Measurements from ENCODE around the gene NAT16. TPM values are rescaled to one million over a fixed set of nuclear protein-coding genes. Genes with fewer than 3 reads are reported as not detected.

Gene NAT16
- total and polyA plus RNA-seq, 9 of the 15 experiments (the other 6 are each of a cell fraction or from before 2014, with no cell fraction given): 0.04 TPM; not detected in 8

DNA sequence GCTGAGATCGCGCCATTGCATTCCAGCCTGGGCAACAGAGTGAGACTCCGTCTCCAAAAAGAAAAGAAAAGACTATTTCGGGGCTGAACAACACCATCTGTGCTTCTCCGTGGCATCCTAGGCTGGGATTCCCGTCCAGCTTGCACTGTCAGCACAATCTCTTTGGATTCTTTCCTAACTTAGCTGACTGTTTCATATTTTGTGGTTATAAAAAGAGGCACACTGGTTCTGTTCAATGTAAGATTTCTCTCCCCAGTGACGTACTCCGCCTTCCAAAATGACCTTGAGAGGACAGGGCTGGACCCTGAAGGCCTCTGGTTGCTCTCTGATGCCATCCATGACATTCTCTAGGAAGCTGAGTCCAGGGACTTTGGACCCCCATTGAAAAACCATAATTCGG lies 46.6 kb upstream of the NAT16 start:
- H3K27me3 ChIP-seq (ENCODE audit: control insufficient read depth in 2 of 2, insufficient read depth in 2 of 2, low read length in 2 of 2): no peaks in the 10 kb centered on the region
- H3K36me3 ChIP-seq (ENCODE audit: control insufficient read depth, insufficient read depth, low read length): peaks cover 45% of the 10 kb centered on the region; the same call in 2 of the 3 replicates
- POLR2A ChIA-PET: interaction anchor here (4.8 kb wide), 1 partner anchor 9 kb away, joined by 19 read pairs; the partner anchor contains the start of genes PLOD3 and ZNHIT1
- no peak overlapping the region for H3K4me2 ChIP-seq (ENCODE audit: insufficient read depth, low read length)
- CTCF ChIA-PET (ENCODE audit: low intra/inter-chr PET ratio): no interaction called here
- in situ Hi-C loops (cut with MboI): no loop called here
- H3K27ac ChIP-seq (ENCODE audit: extremely low read depth, low read depth, low read length): no peak overlapping the region
- H3K4me1 ChIP-seq (replicated peaks in 1 of 2; ENCODE audit: control insufficient read depth in 2 of 2, insufficient read depth in 2 of 2, low read length in 2 of 2): peaks cover 3 to 16% of the 10 kb centered on the region in 2 experiments; a peak in 4 of 5 replicates
- no peaks in the 10 kb centered on the region for H3K9me3 ChIP-seq (replicated peaks; ENCODE audit: control insufficient read depth, insufficient read depth, low read depth, low read length)
- intact Hi-C loops (cut with micrococcal nuclease): no loop called here
- H3K9me1 ChIP-seq (ENCODE audit: control insufficient read depth, insufficient read depth, low read length): peaks cover 6% of the 10 kb centered on the region
- DNase-seq (ENCODE audit: extremely low read depth in 1 of 4, low spot score in 3 of 4) (no peak), ATAC-seq (no peak), FAIRE-seq (no peak)
- no peak overlapping the region for H3K4me3 ChIP-seq
- TF ChIP-seq NFE2 (IDR thresholded peaks at IDR 0.05; ENCODE audit: low read depth) (no peak), ZNF316 (IDR thresholded peaks at IDR 0.05) (peak; percentile 60), MAFF (IDR thresholded peaks at IDR 0.05; ENCODE audit: low read length) (0 out of 2 replicates have a peak, but pooled peaks have one; percentile 21), MAFG (tag; conservative IDR thresholded peaks at IDR 0.05) (peak; percentile 30; the same call in 1 of the 2 replicates), PCBP1 (IDR thresholded peaks at IDR 0.05; ENCODE audit: low read depth, low read length, poor library complexity, severe bottlenecking) (no peak), ZKSCAN3 (CRISPR knock-in tag; IDR thresholded peaks at IDR 0.05) (no peak), EWSR1 (IDR thresholded peaks at IDR 0.05; ENCODE audit: borderline replicate concordance, low read depth, partially characterized antibody) (no peak), ZNF41 (CRISPR knock-in tag; conservative IDR thresholded peaks at IDR 0.05) (no peak), SP1 (CRISPR knock-in tag; IDR thresholded peaks at IDR 0.05) (no peak), ZNF12 (CRISPR knock-in tag; IDR thresholded peaks at IDR 0.05) (no peak), BHLHE40 (IDR thresholded peaks at IDR 0.05; ENCODE audit: low read length) (no peak), HNRNPH1 (optimal IDR thresholded peaks at IDR 0.05; ENCODE audit: low read depth, low read length) (no peak), ZSCAN32 (CRISPR knock-in tag; IDR thresholded peaks at IDR 0.05) (no peak)
- no TSS peak for BruUV-seq (replicated peaks)
- H2AFZ ChIP-seq (ENCODE audit: low read depth, low read length): no peak overlapping the region
- peaks cover 1% of the 10 kb centered on the region; the same call in 1 of the 3 replicates for H3K79me2 ChIP-seq (ENCODE audit: control insufficient read depth, insufficient read depth, low read length)
- H3K9ac ChIP-seq (ENCODE audit: insufficient read depth in 1 of 2, low read depth in 2 of 2, low read length in 2 of 2): no peak overlapping the region
- WGBS (ENCODE audit: insufficient coverage, low coverage, missing lambda C conversion rate): 93% methylated on average over 9 of the region's 9 CpGs
- H4K20me1 ChIP-seq (replicated peaks; ENCODE audit: control insufficient read depth, insufficient read depth, low read length): no peaks in the 10 kb centered on the region
